GM19193 (cell line): ENCODE measurements around the gene NDUFB1.
A peak's percentile ranks its signal among the peaks of the same experiment; 100 is the strongest.

Experiments
- POLR2A ChIP-seq: IDR thresholded peaks from 4 replicates; pipeline ENCODE4 v1.6.1; 2011; ENCODE audit not compliant: insufficient read depth, insufficient read length; ENCODE audit errors: extremely low read depth

Gene NDUFB1

GRCh38 chr14:92121670-92122350 lies at the start of gene NDUFB1, which contains the start of gene CPSF2:
NDUFB1 (minus strand) TSS chr14:92121706; CDS start chr14:92117637, 4,069 bp downstream.
CPSF2 (plus strand) TSS chr14:92121969; CDS start chr14:92130985, 9,016 bp downstream.
- TF ChIP-seq POLR2A = peak; percentile 99

DNA sequence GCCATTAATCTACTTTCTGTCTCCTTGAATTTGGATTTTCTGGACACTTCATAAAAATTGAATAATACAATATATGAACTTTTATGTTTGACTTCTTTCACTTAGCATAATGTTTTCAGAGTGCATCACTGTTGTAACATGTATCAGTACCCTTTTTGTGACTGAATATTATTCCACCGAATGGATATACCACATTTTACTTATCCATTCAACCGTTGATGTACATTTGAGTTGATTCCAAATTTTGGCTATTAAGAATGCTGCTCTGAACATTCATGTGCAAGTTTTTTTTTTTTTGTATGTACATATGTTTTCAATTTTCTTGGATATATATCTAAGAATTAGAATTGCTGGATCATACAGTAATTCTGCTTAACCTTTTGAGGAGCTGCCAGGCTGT lies 43.5 kb upstream of the NDUFB1 start:
- TF ChIP-seq POLR2A = no peak

GRCh38 chr14:92161521-92161920 lies 40.0 kb upstream of the NDUFB1 start:
- TF ChIP-seq POLR2A = no peak

DNA sequence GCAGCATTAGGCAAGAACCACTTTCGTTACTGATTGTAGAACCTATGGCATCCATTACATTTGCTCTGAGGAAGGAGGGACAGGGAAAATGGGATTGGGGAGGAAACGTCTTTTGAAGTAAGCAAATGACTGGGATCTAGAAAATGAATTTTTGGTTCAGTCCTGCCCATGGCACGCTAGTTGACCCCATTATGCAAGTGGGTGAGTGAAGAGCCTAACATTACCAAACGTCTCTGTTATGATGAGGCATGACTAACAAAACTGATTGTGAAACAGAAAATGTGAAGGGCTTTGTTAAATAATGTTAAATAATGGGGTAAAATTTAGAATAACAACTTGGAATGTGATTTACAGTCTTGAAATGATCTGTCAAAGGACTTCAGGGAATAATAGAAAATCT lies 39.1 kb upstream of the NDUFB1 start:
- TF ChIP-seq POLR2A = no peak

DNA sequence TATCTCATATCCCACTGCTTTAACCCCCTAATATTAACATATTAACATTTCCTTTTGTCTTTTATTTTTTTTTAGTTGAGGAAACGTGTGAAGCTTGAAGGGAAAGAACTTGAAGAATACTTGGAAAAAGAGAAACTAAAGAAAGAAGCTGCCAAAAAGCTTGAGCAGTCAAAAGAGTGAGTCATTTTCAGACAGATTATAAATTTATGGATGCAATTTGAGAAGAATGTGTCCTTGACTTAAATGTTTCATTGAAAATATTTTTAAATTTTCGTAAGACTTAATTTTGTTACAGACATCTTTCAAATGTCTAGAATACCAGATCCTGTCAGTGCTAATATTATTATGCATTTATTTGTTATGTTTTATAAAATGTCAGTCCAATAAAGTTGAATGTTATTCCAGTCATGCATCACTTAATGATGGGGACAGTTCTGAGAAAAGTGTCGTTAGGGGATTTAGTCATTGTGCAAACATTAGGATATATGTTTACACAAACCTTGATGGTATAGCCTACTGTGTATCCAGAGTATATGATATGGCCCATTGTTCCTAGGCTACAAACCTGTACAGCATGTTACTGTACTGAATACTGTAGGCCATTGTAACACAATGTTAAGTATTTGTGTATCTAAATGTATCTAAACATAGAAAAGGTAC lies 32.9 kb upstream of the NDUFB1 start:
- TF ChIP-seq POLR2A = no peak

DNA sequence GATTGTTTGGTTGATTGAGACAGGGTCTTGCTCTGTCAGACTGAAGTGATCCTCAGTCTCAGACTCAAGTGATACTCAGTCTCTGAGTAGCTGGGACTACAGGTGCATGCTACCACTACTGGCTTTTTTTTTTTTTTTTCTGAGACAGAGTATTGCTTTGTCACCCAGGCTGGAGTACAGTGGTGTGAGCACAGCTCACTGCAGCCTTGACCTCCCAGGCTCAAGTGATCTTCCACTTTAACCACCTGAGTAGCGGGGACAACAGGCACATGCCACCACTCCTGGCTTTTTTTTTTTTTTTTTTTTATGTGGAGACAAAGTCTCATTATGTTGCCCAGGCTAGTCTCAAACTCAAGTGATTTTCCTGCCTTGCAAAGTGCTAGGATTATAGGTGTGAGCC lies 32.1 kb upstream of the NDUFB1 start:
- TF ChIP-seq POLR2A = no peak

DNA sequence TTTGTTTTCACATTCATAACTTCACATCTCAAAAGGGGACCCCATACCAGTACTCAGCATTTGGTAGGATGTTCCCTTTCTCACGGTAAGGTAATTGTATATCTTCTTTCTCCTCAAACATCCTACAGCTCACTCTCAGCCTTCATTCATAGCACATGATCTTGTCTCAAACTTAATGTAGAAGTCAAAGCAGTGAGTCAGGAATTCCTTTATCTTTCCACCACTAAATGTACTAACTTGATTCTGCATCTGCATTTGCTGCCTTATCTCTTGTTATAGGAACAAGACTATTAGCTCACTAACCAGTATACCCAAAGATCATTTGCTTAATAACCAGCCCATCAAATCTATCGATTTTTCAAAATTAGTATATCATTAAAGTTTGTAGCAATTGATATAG lies 23.2 kb upstream of the NDUFB1 start:
- no peak for TF ChIP-seq POLR2A

DNA sequence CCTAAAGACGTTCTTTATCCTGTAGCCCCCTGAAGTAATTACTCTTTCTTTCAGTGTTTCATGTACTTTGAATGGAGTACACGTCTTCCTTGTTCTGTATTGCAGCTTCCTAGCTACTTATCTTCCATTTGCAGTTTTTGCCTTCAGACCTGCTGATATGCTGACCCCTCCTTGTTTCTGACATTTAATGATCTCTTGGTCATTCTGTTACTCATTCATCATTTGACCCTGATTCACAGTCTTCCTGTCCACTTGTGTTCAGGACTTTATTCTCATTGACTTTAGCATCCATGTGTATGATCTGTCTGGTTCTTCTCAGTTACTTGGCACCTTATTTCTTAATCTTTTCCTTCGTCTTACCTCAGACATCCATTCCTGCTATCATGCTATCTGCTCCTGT lies 22.5 kb upstream of the NDUFB1 start:
- TF ChIP-seq POLR2A = no peak

GRCh38 chr14:92143309-92143708 lies 21.8 kb upstream of the NDUFB1 start:
- TF ChIP-seq POLR2A = no peak

- no peak for TF ChIP-seq POLR2A
Measured at GRCh38 chr14:92135269-92135668, 13.8 kb upstream of the NDUFB1 start.

GRCh38 chr14:92134456-92134855 lies 12.9 kb upstream of the NDUFB1 start:
- TF ChIP-seq POLR2A = no peak

- TF ChIP-seq POLR2A = no peak
Measured at GRCh38 chr14:92122761-92123160, 1.3 kb upstream of the NDUFB1 start.

DNA sequence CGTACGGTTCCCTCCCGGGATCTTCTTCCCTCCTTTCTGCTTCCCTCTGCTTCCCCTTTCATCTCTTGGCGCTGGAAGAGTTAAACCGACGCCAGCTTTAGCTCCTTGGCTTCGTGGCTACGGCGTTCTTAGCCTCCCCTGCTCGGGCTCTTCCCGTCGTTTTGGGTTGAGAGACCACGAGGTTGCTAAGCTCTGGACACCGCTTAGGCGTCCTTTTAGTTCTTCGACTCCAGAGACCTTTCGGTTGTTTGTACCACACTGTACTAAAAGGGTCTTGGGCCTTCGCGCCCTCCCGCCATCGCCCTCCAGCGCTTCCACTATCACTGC lies 808 bp upstream of the NDUFB1 start:
- no peak for TF ChIP-seq POLR2A

DNA sequence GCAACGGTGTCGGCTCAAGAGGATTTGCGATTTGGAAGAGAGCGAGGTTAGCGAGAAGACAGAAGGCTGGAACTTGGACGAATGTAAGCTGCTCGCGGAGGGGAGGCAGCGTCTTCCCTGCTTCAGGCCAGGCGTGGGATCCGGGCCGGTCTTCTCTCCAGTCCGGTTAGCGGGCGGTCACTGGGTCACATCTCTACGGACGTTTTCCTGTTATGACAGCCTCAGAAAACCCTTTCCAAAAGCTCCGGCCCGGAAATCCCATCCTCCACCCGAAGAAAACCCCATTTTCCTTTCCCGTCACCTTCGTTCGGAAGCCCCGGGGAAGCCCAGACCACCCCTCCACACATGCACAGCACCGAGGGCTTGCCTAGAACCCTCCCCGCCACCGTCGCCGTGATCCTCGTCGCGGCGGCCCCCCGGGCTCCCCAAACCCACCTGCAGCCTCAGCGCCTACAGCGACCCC lies 268 bp downstream of the NDUFB1 start:
- no peak for TF ChIP-seq POLR2A

DNA sequence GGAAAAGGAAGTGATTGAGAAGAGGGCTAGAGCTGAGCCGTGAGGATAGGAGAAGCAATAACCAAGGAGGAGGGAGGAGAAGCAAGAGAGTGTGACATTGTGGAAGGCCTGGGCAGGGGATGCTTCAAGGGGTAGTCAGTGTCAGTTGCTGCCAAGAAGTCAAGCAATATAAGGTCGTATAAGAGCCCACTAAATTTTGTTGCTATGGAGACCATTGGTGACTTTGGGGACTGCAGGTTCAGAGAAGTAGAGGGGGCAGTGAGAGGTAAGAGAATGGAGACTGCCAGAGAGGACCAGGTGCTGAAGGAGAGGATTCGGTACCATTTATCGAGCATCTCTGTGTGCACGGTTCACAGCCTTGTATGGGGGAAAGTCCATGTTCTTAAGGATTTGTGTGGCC lies 12.0 kb downstream of the NDUFB1 start:
- no peak for TF ChIP-seq POLR2A
